ENCODE measurements around the gene C1QTNF9. TPM values are rescaled to one million over a fixed set of nuclear protein-coding genes. Genes with fewer than 3 reads are reported as not detected.

C1QTNF9 gene
- total RNA-seq, 1 donor from 2014 or later = not detected

GRCh38 chr13:24290280-24290932, 19.0 kb upstream of the C1QTNF9 start:
- no peaks in the 10 kb centered on the region for H3K27me3 ChIP-seq
- H3K4me1 ChIP-seq = no peaks in the 10 kb centered on the region
- peaks cover 53 to 68% of the 10 kb centered on the region in 2 donors for H3K36me3 ChIP-seq
- no peak overlapping the region for H3K4me3 ChIP-seq
- no peak for DNase-seq (ENCODE audit: low spot score in 2 of 2)
- intact Hi-C loops (cut with DNase I) = no loop called here
- H3K27ac ChIP-seq = no peak overlapping the region
- TF ChIP-seq CTCF (IDR thresholded peaks at IDR 0.05) = no peak
- no peaks in the 10 kb centered on the region for H3K9me3 ChIP-seq

- Histone ChIP-seq H3K4me3 (no peak overlapping the region), H3K27me3 (no peaks in the 10 kb centered on the region), H3K36me3 (peaks cover 36 to 68% of the 10 kb centered on the region in 2 donors), H3K4me1 (no peaks in the 10 kb centered on the region), H3K27ac (no peak overlapping the region), H3K9me3 (no peaks in the 10 kb centered on the region)
- intact Hi-C loops (cut with DNase I) = no loop called here
- no peak for DNase-seq (ENCODE audit: low spot score in 2 of 2)
- TF ChIP-seq CTCF (IDR thresholded peaks at IDR 0.05) = no peak
Observed at GRCh38 chr13:24292481-24292880, 16.9 kb upstream of the C1QTNF9 start.

GRCh38 chr13:24293746-24294145, 15.6 kb upstream of the C1QTNF9 start:
- no peak overlapping the region for H3K27ac ChIP-seq
- no peaks in the 10 kb centered on the region for H3K4me1 ChIP-seq
- peaks cover 43 to 80% of the 10 kb centered on the region in 2 donors for H3K36me3 ChIP-seq
- no peak for TF ChIP-seq CTCF (IDR thresholded peaks at IDR 0.05)
- H3K27me3 ChIP-seq = no peaks in the 10 kb centered on the region
- intact Hi-C loops (cut with DNase I) = no loop called here
- H3K4me3 ChIP-seq = no peak overlapping the region
- DNase-seq (ENCODE audit: low spot score in 2 of 2) = no peak
- H3K9me3 ChIP-seq = no peaks in the 10 kb centered on the region

GRCh38 chr13:24299488-24300114, 9.8 kb upstream of the C1QTNF9 start:
- no peak overlapping the region for H3K4me3 ChIP-seq
- no peaks in the 10 kb centered on the region for H3K4me1 ChIP-seq
- no peak for TF ChIP-seq CTCF (IDR thresholded peaks at IDR 0.05)
- H3K36me3 ChIP-seq = peaks cover 29 to 84% of the 10 kb centered on the region in 2 donors
- H3K9me3 ChIP-seq = no peaks in the 10 kb centered on the region
- H3K27me3 ChIP-seq = no peaks in the 10 kb centered on the region
- DNase-seq (ENCODE audit: low spot score in 2 of 2) = no peak
- no peak overlapping the region for H3K27ac ChIP-seq
- intact Hi-C loops (cut with DNase I) = no loop called here

- H3K4me1 ChIP-seq = no peaks in the 10 kb centered on the region
- H3K27ac ChIP-seq = no peak overlapping the region
- no peak for TF ChIP-seq CTCF (IDR thresholded peaks at IDR 0.05)
- intact Hi-C loops (cut with DNase I) = no loop called here
- DNase-seq (ENCODE audit: low spot score in 2 of 2) = no peak
- no peak overlapping the region for H3K4me3 ChIP-seq
- peaks cover 21 to 70% of the 10 kb centered on the region in 2 donors for H3K36me3 ChIP-seq
- H3K27me3 ChIP-seq = no peaks in the 10 kb centered on the region
- no peaks in the 10 kb centered on the region for H3K9me3 ChIP-seq
Observed at GRCh38 chr13:24301434-24301833, 7.9 kb upstream of the C1QTNF9 start.

Measured in ascending aorta (tissue), 2 donors.